Breast epithelium (tissue), 3 donors: ENCODE results near the gene ELMO1.

ENCODE experiments used
- CTCF ChIP-seq, 3 donors: fragments of 450-650 bp; IDR thresholded peaks; one replicate each; pipeline ENCODE4 v1.5.1; 2016 to 2017; ENCODE audit warnings: antibody characterized with exemption in 3 of 3, mild to moderate bottlenecking in 3 of 3, moderate library complexity in 3 of 3
- POLR2A ChIP-seq: fragments of 450-650 bp; IDR thresholded peaks from one replicate; pipeline ENCODE4 v1.6.1; 2016; ENCODE audit warnings: antibody characterized with exemption, mild to moderate bottlenecking, moderate library complexity

GRCh38 chr7:37084303-37084702, 364.4 kb downstream of the ELMO1 start:
- no peak for TF ChIP-seq CTCF (IDR thresholded peaks at IDR 0.05)
- TF ChIP-seq POLR2A = no peak
